GM19351 (cell line): Measurements from ENCODE around the gene MIS18A.
"Not testable (repeated sequence)": the region's sequence is repeated elsewhere in the genome, so short reads cannot be mapped to it uniquely, and the experiment has no call there.

Experiments
- ATAC-seq: cut with Tn5 transposase; IDR thresholded peaks from one replicate; pipeline ENCODE4 v1.9.1; 2021; ENCODE audit warnings: mild to moderate bottlenecking, moderate library complexity; ENCODE audit not compliant: unreplicated experiment

Gene MIS18A

GRCh38 chr21:32278518-32279376 is at the start of gene MIS18A:
TSS of gene MIS18A (minus strand) at chr21:32279049. CDS start at chr21:32279014, 35 bp downstream.
- peak; percentile 94 for ATAC-seq

GRCh38 chr21:32328595-32328994 is 49.7 kb upstream of the MIS18A start:
- no peak for ATAC-seq

GRCh38 chr21:32325706-32326105 is 46.9 kb upstream of the MIS18A start:
- no peak for ATAC-seq

GRCh38 chr21:32322676-32323075 is 43.8 kb upstream of the MIS18A start:
- ATAC-seq: no peak

- ATAC-seq: no peak
These were observed 43.3 kb upstream of the MIS18A start for GRCh38 chr21:32322103-32322502.

- ATAC-seq: no peak
These were observed 42.6 kb upstream of the MIS18A start for GRCh38 chr21:32321480-32321879.

GRCh38 chr21:32320726-32321125 is 41.9 kb upstream of the MIS18A start:
- ATAC-seq: no peak

GRCh38 chr21:32320059-32320458 is 41.2 kb upstream of the MIS18A start:
- no peak for ATAC-seq

GRCh38 chr21:32319012-32319411 is 40.2 kb upstream of the MIS18A start:
- no peak for ATAC-seq

- no peak for ATAC-seq
These were observed 38.9 kb upstream of the MIS18A start for GRCh38 chr21:32317726-32318125.

GRCh38 chr21:32316361-32317215 is 37.7 kb upstream of the MIS18A start:
- no peak for ATAC-seq

GRCh38 chr21:32315511-32316281 is 36.8 kb upstream of the MIS18A start:
- ATAC-seq: no peak

GRCh38 chr21:32314806-32315205 is 36.0 kb upstream of the MIS18A start:
- ATAC-seq: no peak

- no peak for ATAC-seq
These were observed 34.1 kb upstream of the MIS18A start for GRCh38 chr21:32312976-32313375.

GRCh38 chr21:32312326-32312725 is 33.5 kb upstream of the MIS18A start:
- ATAC-seq: no peak

- ATAC-seq: no peak
These were observed 32.8 kb upstream of the MIS18A start for GRCh38 chr21:32311621-32312020.

- not testable (repeated sequence) for ATAC-seq
These were observed 32.1 kb upstream of the MIS18A start for GRCh38 chr21:32310976-32311375.

GRCh38 chr21:32309906-32310460 is 31.1 kb upstream of the MIS18A start:
- ATAC-seq: no peak

GRCh38 chr21:32308696-32309095 is 29.8 kb upstream of the MIS18A start:
- no peak for ATAC-seq

- no peak for ATAC-seq
These were observed 28.9 kb upstream of the MIS18A start for GRCh38 chr21:32307706-32308105.
